Neural cell (in vitro differentiated cells): ENCODE measurements around the gene ZRANB3. TPM values are rescaled to one million over a fixed set of nuclear protein-coding genes. Genes with fewer than 3 reads are reported as not detected.

Source experiments
- H2AFZ ChIP-seq: fragments of 200-600, 300-800 bp; sonication (generic), shearing (Covaris generic); 2 replicates; pipeline ENCODE4 v1.6.0; 2014; ENCODE audit warnings: low read depth, mild to moderate bottlenecking, antibody characterized with exemption, low read length, moderate library complexity
- H3F3A ChIP-seq: fragments of 200-600 bp; shearing (Covaris generic); 2 replicates; pipeline ENCODE4 v1.6.1; 2016; ENCODE audit warnings: mild to moderate bottlenecking, moderate library complexity, mixed read lengths, antibody characterized with exemption, low read length; ENCODE audit not compliant: insufficient read depth, poor library complexity, severe bottlenecking
- H3K27ac ChIP-seq: fragments of 200-600, 300-800 bp; sonication (generic), shearing (Covaris generic); 2 replicates; pipeline ENCODE4 v1.5.1; 2014; ENCODE audit warnings: mild to moderate bottlenecking, low read length, moderate library complexity
- H3K27me3 ChIP-seq: fragments of 300-800, 200-600 bp; sonication (generic), shearing (Covaris generic); 2 replicates; pipeline ENCODE4 v1.6.0; 2014; ENCODE audit warnings: mild to moderate bottlenecking, low read depth, low read length, moderate library complexity; ENCODE audit not compliant: insufficient read depth
- H3K36me3 ChIP-seq: fragments of 300-800, 200-600 bp; sonication (generic), shearing (Covaris generic); 2 replicates; pipeline ENCODE4 v1.5.1; 2014; ENCODE audit warnings: mild to moderate bottlenecking, antibody characterized with exemption, low read length, moderate library complexity; ENCODE audit not compliant: insufficient read depth
- H3K4me2 ChIP-seq: fragments of 300-800, 200-600 bp; sonication (generic), shearing (Covaris generic); 2 replicates; pipeline ENCODE4 v1.6.0; 2014; ENCODE audit warnings: mild to moderate bottlenecking, low read length
- H3K4me3 ChIP-seq: fragments of 300-800, 200-600 bp; sonication (generic), shearing (Covaris generic); 2 replicates; pipeline ENCODE4 v1.5.1; 2014; ENCODE audit warnings: mild to moderate bottlenecking, low read length, moderate library complexity
- H3K79me2 ChIP-seq: fragments of 200-600 bp; shearing (Covaris generic); replicated peaks from 2 replicates; pipeline ENCODE4 v1.6.0; 2014; ENCODE audit warnings: mild to moderate bottlenecking, low read length, moderate library complexity; ENCODE audit not compliant: insufficient read depth
- H3K9ac ChIP-seq: fragments of 300-800, 200-600 bp; sonication (generic), shearing (Covaris generic); 2 replicates; pipeline ENCODE4 v1.6.1; 2016; ENCODE audit warnings: mild to moderate bottlenecking, low read length, mixed read lengths
- H3K9me2 ChIP-seq: fragments of 200-600 bp; shearing (Covaris generic); 2 replicates; pipeline ENCODE4 v1.6.1; 2016; ENCODE audit warnings: mild to moderate bottlenecking, low read length, mixed read lengths; ENCODE audit not compliant: insufficient read depth
- H3K9me3 ChIP-seq: fragments of 200-600, 300-800 bp; sonication (generic), shearing (Covaris generic); 2 replicates; pipeline ENCODE4 v1.6.1; 2016; ENCODE audit warnings: mild to moderate bottlenecking, mixed run types, low read length, moderate library complexity, mixed read lengths
- H4K20me1 ChIP-seq: fragments of 200-600 bp; shearing (Covaris generic); 2 replicates; pipeline ENCODE4 v1.6.1; 2016; ENCODE audit warnings: mild to moderate bottlenecking, mixed run types; ENCODE audit not compliant: insufficient read depth
- CTCF ChIP-seq: fragments of 450-650 bp; IDR thresholded peaks from 2 replicates; pipeline ENCODE4 v1.5.1; 2014; ENCODE audit warnings: antibody characterized with exemption, mild to moderate bottlenecking, moderate library complexity; ENCODE audit not compliant: poor library complexity, severe bottlenecking
- EP300 ChIP-seq: fragments of 450-650 bp; conservative IDR thresholded peaks from 2 replicates; pipeline ENCODE4 v1.6.1; 2014; ENCODE audit warnings: antibody characterized with exemption, mild to moderate bottlenecking, moderate library complexity; ENCODE audit not compliant: poor library complexity, severe bottlenecking
- EZH2 ChIP-seq: fragments of 200-600, 300-800 bp; shearing (Covaris generic), sonication (generic); IDR thresholded peaks from 2 replicates; pipeline ENCODE4 v1.6.1; 2014; ENCODE audit warnings: antibody characterized with exemption, low read length, borderline replicate concordance, mild to moderate bottlenecking; ENCODE audit not compliant: insufficient read depth, poor library complexity, severe bottlenecking
- MXI1 ChIP-seq: fragments of 450-650 bp; conservative IDR thresholded peaks from 2 replicates; pipeline ENCODE4 v1.6.1; 2014; ENCODE audit warnings: antibody characterized with exemption, mild to moderate bottlenecking; ENCODE audit not compliant: poor library complexity, severe bottlenecking
- POLR2AphosphoS5 ChIP-seq: IDR thresholded peaks from 2 replicates; pipeline ENCODE4 v1.6.1; 2012
- RAD21 ChIP-seq: fragments of 450-650 bp; conservative IDR thresholded peaks from 2 replicates; pipeline ENCODE4 v1.6.1; 2014; ENCODE audit warnings: antibody characterized with exemption, mild to moderate bottlenecking, moderate library complexity
- REST ChIP-seq: IDR thresholded peaks from 2 replicates; pipeline ENCODE4 v1.6.1; 2012; ENCODE audit warnings: borderline replicate concordance
- SMC3 ChIP-seq: fragments of 450-650 bp; conservative IDR thresholded peaks from 2 replicates; pipeline ENCODE4 v1.6.1; 2014; ENCODE audit warnings: antibody characterized with exemption, mild to moderate bottlenecking, moderate library complexity; ENCODE audit not compliant: poor library complexity
- TAF1 ChIP-seq: IDR thresholded peaks from 2 replicates; pipeline ENCODE4 v1.6.1; 2012; ENCODE audit warnings: low read depth
- polyA plus RNA-seq: library from polyadenylated mRNA; depleted of rRNA; stranded (reverse); fragments of >200 nt; gene quantifications from 2 replicates; pipeline ENCODE4 v1.2.3, GENCODE V29; 2014

ZRANB3 gene
- polyA plus RNA-seq, 1 donor from 2014 or later = 3.5 TPM

- Histone ChIP-seq H3K4me2 (no peak overlapping the region), H3K9me3 (no peaks in the 10 kb centered on the region), H3K9ac (no peak overlapping the region), H3F3A (no peaks in the 10 kb centered on the region), H3K79me2 (no peaks in the 10 kb centered on the region), H3K27ac (no peak overlapping the region), H3K9me2 (no peaks in the 10 kb centered on the region), H3K4me3 (no peak overlapping the region), H3K36me3 (no peaks in the 10 kb centered on the region), H3K27me3 (no peaks in the 10 kb centered on the region), H2AFZ (no peak overlapping the region), H4K20me1 (no peaks in the 10 kb centered on the region)
- TF ChIP-seq REST = no peak
- TF ChIP-seq CTCF = no peak
- no peak for TF ChIP-seq MXI1
- no peak for TF ChIP-seq SMC3
- TF ChIP-seq RAD21 = no peak
- no peak for TF ChIP-seq EP300
- no peak for TF ChIP-seq POLR2AphosphoS5
- no peak for TF ChIP-seq EZH2
- no peak for TF ChIP-seq TAF1
Observed at GRCh38 chr2:135121016-135121657, 409.9 kb downstream of the ZRANB3 start.

DNA sequence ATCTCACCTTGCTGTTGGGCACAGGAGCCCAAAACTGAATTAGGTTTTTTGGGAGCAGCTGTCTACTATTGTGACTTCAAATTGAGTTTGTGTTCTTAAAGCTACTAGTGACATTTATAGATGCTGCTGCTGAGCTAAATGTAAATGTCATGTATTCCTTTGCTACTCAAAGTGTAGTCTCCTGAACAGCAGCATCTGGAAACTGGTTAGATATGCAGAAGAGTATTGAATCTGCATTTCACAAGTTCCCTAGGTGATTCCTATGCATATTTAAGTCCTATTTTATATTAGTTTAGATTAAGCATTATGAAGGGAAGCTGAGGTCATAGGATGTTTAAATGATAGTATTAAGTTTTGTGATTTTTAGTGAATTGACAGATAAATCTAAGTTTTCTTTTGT, 411.4 kb downstream of the ZRANB3 start:
- Histone ChIP-seq H3K9me2 (no peaks in the 10 kb centered on the region), H2AFZ (no peak overlapping the region), H3F3A (no peaks in the 10 kb centered on the region), H3K36me3 (no peaks in the 10 kb centered on the region), H3K27me3 (no peaks in the 10 kb centered on the region), H4K20me1 (no peaks in the 10 kb centered on the region), H3K9ac (no peak overlapping the region), H3K79me2 (no peaks in the 10 kb centered on the region), H3K27ac (no peak overlapping the region), H3K4me2 (no peak overlapping the region), H3K9me3 (no peaks in the 10 kb centered on the region), H3K4me3 (no peak overlapping the region)
- TF ChIP-seq TAF1 (no peak), EP300 (no peak), REST (no peak), POLR2AphosphoS5 (no peak), RAD21 (no peak), SMC3 (no peak), EZH2 (no peak), MXI1 (no peak), CTCF (no peak)
